ENCODE results near the gene HES4. TPM values are rescaled to one million over a fixed set of nuclear protein-coding genes. Genes with fewer than 3 reads are reported as not detected.

The HES4 gene
- total RNA-seq, 1 experiment from 2014 or later = 145 TPM

DNA sequence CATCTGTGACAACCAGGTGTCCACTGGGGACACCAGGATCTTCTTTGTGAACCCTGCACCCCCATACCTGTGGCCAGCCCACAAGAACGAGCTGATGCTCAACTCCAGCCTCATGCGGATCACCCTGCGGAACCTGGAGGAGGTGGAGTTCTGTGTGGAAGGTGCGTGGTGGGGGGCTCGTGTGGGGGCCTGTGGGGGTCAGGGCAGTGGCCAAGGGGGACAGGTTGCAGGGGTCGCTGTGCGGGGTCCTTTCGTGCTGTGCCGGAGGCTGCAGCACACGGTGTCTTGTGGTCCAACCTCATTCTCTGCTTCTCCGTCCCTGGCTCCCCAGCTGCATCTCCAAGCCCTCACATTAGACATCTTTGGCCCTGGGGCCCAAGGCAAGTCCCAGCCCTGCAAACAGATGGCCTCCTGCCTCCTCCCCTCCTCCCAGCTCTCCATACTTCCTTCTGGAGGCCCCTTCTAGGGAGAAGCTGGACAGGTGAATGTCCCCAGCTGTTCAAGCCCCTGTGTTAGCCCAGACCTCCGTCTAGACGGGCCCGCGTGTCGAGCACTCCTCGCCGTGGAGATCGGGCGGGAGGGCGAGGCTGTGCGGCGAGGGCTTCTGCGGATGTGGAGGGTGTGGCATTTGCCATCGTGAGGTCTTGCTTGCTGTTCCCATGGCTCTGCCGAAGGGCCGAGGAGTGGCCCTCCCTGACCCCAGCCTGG is 22.6 kb upstream of the HES4 start:
- H3K4me3 ChIP-seq (replicated peaks in 1 of 2; ENCODE audit: low read depth in 1 of 2, low read length in 2 of 2) = no peak overlapping the region
- CTCF ChIA-PET = no interaction called here
- H3K9ac ChIP-seq (ENCODE audit: low read length) = no peak overlapping the region
- intact Hi-C loops (cut with micrococcal nuclease) = no loop called here
- peaks cover 0 to 19% of the 10 kb centered on the region in 2 experiments; a peak in 2 of 4 replicates for H3K36me3 ChIP-seq (ENCODE audit: control insufficient read depth in 1 of 2, insufficient read depth in 2 of 2, low read length in 2 of 2)
- H2AFZ ChIP-seq (ENCODE audit: low read depth, low read length, poor library complexity, severe bottlenecking) = no peak overlapping the region
- peaks cover 38 to 59% of the 10 kb centered on the region in 2 experiments for H3K4me1 ChIP-seq (ENCODE audit: control insufficient read depth in 1 of 2, insufficient read depth in 2 of 2, low read length in 2 of 2)
- H3K9me2 ChIP-seq (ENCODE audit: insufficient read depth) = no peaks in the 10 kb centered on the region
- H4K20me1 ChIP-seq (ENCODE audit: insufficient read depth) = no peaks in the 10 kb centered on the region
- H3K4me2 ChIP-seq (ENCODE audit: low read length) = peak overlapping the region; percentile 98
- DNase-seq (ENCODE audit: low read depth, low spot score) = no peak
- peak overlapping the region; percentile 87; the same call in 1 of the 2 replicates for H3K27ac ChIP-seq (ENCODE audit: low read depth, low read length)
- ATAC-seq = no peak
- POLR2A ChIA-PET = interaction anchor here (0.6 to 1.6 kb wide), 2 partner anchors 15 to 65 kb away, joined by 3 read pairs; no protein-coding TSS in a partner anchor
- RAD21 ChIA-PET (ENCODE audit: low non-redundant PET in 1 of 2, low total read pairs in 2 of 2, uncharacterized antibody in 2 of 2, unreplicated experiment in 2 of 2) = no interaction called here
- TF ChIP-seq, protein P1, sequence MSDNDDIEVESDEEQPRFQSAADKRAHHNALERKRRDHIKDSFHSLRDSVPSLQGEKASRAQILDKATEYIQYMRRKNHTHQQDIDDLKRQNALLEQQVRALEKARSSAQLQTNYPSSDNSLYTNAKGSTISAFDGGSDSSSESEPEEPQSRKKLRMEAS (IDR thresholded peaks at IDR 0.05) = no peak
- no peak for TF ChIP-seq ZNF274 (IDR thresholded peaks at IDR 0.05; ENCODE audit: low read depth, low read length)
- TF ChIP-seq, protein P2, sequence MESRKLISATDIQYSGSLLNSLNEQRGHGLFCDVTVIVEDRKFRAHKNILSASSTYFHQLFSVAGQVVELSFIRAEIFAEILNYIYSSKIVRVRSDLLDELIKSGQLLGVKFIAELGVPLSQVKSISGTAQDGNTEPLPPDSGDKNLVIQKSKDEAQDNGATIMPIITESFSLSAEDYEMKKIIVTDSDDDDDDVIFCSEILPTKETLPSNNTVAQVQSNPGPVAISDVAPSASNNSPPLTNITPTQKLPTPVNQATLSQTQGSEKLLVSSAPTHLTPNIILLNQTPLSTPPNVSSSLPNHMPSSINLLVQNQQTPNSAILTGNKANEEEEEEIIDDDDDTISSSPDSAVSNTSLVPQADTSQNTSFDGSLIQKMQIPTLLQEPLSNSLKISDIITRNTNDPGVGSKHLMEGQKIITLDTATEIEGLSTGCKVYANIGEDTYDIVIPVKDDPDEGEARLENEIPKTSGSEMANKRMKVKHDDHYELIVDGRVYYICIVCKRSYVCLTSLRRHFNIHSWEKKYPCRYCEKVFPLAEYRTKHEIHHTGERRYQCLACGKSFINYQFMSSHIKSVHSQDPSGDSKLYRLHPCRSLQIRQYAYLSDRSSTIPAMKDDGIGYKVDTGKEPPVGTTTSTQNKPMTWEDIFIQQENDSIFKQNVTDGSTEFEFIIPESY (IDR thresholded peaks at IDR 0.05; ENCODE audit: extremely low read depth, insufficient replicate concordance, low read length) = no peak
- TF ChIP-seq EZH2phosphoT487 (IDR thresholded peaks at IDR 0.05; ENCODE audit: borderline replicate concordance) = no peak
- no peak for TF ChIP-seq EGR1 (IDR thresholded peaks at IDR 0.05; ENCODE audit: low read depth)
- TF ChIP-seq YY1 (IDR thresholded peaks at IDR 0.05; ENCODE audit: extremely low read depth, insufficient replicate concordance, low read depth, low read length) = no peak
- no peak for TF ChIP-seq CBX3 (IDR thresholded peaks at IDR 0.05; ENCODE audit: low read depth)
- TF ChIP-seq, protein P3, sequence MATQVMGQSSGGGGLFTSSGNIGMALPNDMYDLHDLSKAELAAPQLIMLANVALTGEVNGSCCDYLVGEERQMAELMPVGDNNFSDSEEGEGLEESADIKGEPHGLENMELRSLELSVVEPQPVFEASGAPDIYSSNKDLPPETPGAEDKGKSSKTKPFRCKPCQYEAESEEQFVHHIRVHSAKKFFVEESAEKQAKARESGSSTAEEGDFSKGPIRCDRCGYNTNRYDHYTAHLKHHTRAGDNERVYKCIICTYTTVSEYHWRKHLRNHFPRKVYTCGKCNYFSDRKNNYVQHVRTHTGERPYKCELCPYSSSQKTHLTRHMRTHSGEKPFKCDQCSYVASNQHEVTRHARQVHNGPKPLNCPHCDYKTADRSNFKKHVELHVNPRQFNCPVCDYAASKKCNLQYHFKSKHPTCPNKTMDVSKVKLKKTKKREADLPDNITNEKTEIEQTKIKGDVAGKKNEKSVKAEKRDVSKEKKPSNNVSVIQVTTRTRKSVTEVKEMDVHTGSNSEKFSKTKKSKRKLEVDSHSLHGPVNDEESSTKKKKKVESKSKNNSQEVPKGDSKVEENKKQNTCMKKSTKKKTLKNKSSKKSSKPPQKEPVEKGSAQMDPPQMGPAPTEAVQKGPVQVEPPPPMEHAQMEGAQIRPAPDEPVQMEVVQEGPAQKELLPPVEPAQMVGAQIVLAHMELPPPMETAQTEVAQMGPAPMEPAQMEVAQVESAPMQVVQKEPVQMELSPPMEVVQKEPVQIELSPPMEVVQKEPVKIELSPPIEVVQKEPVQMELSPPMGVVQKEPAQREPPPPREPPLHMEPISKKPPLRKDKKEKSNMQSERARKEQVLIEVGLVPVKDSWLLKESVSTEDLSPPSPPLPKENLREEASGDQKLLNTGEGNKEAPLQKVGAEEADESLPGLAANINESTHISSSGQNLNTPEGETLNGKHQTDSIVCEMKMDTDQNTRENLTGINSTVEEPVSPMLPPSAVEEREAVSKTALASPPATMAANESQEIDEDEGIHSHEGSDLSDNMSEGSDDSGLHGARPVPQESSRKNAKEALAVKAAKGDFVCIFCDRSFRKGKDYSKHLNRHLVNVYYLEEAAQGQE (IDR thresholded peaks at IDR 0.05; ENCODE audit: low read depth) = no peak
- TF ChIP-seq POLR2AphosphoS5 (IDR thresholded peaks at IDR 0.05; ENCODE audit: low read depth, low read length) = no peak
- no peak for TF ChIP-seq RAD21 (IDR thresholded peaks at IDR 0.05; ENCODE audit: low read depth)
- no peak for TF ChIP-seq EZH2 (IDR thresholded peaks at IDR 0.05)
- TF ChIP-seq ELF1 (IDR thresholded peaks at IDR 0.05; ENCODE audit: borderline replicate concordance, low read depth) = no peak
- TF ChIP-seq, protein P4, sequence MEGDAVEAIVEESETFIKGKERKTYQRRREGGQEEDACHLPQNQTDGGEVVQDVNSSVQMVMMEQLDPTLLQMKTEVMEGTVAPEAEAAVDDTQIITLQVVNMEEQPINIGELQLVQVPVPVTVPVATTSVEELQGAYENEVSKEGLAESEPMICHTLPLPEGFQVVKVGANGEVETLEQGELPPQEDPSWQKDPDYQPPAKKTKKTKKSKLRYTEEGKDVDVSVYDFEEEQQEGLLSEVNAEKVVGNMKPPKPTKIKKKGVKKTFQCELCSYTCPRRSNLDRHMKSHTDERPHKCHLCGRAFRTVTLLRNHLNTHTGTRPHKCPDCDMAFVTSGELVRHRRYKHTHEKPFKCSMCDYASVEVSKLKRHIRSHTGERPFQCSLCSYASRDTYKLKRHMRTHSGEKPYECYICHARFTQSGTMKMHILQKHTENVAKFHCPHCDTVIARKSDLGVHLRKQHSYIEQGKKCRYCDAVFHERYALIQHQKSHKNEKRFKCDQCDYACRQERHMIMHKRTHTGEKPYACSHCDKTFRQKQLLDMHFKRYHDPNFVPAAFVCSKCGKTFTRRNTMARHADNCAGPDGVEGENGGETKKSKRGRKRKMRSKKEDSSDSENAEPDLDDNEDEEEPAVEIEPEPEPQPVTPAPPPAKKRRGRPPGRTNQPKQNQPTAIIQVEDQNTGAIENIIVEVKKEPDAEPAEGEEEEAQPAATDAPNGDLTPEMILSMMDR (IDR thresholded peaks at IDR 0.05 in 2 of 3, conservative IDR thresholded peaks at IDR 0.05 in 1 of 3; ENCODE audit: borderline replicate concordance in 1 of 3, insufficient read depth in 1 of 3, low read depth in 2 of 3, low read length in 2 of 3) = no peak
- TF ChIP-seq, protein P5, sequence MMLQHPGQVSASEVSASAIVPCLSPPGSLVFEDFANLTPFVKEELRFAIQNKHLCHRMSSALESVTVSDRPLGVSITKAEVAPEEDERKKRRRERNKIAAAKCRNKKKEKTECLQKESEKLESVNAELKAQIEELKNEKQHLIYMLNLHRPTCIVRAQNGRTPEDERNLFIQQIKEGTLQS (IDR thresholded peaks at IDR 0.05) = no peak
- TF ChIP-seq SP1 (IDR thresholded peaks at IDR 0.05; ENCODE audit: low read depth) = no peak
- no peak for TF ChIP-seq SRF (IDR thresholded peaks at IDR 0.05; ENCODE audit: low read depth)
- TF ChIP-seq FOSL1 (IDR thresholded peaks at IDR 0.05; ENCODE audit: low read depth) = no peak
- no peaks in the 10 kb centered on the region for H3K9me3 ChIP-seq (ENCODE audit: control insufficient read depth in 1 of 2, insufficient read depth in 1 of 2, low read depth in 1 of 2, low read length in 2 of 2)
- H3K79me2 ChIP-seq (ENCODE audit: insufficient read depth, low read length) = peaks cover 68% of the 10 kb centered on the region
- no TSS peak for BruUV-seq (replicated peaks)
- no peaks in the 10 kb centered on the region for H3K27me3 ChIP-seq (ENCODE audit: insufficient read depth, low read length)

Data from HCT116 (cell line).